ENCODE results near the gene DFFB.

DFFB gene

DNA sequence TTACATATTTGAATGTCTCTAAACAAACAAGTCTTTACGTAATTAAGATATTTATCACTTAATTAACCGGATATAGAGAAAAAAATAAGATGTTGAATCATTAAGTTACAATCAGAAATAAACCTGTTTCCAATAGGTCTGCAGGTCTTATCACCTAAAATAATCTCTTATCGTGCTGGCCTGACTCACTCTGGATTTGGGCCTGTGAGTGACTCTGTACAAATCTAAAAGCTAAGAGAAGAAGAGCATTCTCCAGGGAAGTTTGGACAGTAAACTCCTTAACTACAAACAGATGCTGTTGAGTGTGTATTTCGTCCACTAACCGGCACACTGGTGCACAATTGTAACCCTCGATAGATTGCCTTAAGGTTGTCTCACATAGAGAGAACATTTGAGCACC is 25.6 kb upstream of the DFFB start:
- no peak for DNase-seq

- no peak for DNase-seq
Observed at GRCh38 chr1:3834701-3835100, 22.6 kb upstream of the DFFB start.

GRCh38 chr1:3836421-3836820 is 20.9 kb upstream of the DFFB start:
- no peak for DNase-seq

DNA sequence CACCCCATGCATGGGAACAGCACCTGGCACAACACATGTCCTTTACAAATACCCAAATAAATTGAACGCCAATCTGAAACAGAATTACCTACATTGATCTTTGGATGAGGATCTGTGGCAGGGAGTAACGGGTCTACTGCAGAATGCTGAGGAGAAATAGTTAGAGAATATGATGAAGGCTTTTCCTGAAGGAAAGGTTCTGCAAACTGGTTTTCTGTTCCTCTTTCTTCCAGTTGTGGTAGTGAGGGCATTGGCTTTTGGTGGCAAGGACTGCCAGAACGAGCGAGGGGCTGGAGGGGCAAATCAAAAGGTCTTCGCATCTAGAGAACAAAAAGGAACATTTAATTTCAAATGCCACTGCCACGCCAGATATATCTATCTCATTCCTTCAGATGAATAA is 20.1 kb upstream of the DFFB start:
- no peak for DNase-seq

GRCh38 chr1:3837685-3838084 is 19.6 kb upstream of the DFFB start:
- DNase-seq: no peak

DNA sequence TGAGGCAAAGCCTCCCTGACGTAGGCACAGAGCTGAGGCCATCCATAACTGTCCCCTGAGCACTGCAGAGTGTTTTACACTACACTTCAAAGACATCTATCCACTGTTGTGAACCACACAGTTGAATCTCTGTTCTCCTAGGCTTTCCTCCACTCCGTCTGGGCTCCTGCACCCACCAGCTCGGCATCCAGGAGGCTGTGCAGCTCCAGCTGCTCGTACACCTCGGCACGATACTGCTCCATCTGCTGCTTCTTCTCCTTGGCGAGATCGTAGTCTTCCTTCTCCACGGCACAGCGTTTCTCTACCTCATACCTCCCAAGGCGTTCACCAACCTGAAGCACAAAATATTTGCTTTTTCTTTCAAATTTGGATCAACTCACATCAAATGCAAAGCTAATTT is 18.5 kb upstream of the DFFB start:
- no peak for DNase-seq

GRCh38 chr1:3841491-3841890 is 15.8 kb upstream of the DFFB start:
- DNase-seq: no peak

DNA sequence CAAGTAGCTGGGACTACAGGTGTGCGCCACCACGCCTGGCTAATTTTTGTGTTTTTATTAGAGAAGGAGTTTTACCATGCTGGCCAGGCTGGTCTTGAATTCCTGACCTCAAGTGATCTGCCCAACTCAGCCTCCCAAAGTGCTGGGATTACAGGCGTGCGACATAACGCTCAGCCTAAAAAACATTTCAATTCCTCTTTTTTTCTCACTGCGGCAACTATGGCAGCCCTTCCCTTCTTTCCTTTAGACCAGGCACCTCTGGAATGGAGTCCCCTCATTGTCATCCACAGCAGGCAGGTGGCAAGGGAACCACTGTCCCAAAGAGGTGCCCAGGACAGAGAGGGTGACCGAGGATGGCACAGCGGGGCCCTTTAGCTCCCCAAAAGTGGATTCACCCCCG is 14.4 kb upstream of the DFFB start:
- no peak for DNase-seq

GRCh38 chr1:3846541-3846940 is 10.7 kb upstream of the DFFB start:
- no peak for DNase-seq

GRCh38 chr1:3847081-3847480 is 10.2 kb upstream of the DFFB start:
- no peak for DNase-seq

DNA sequence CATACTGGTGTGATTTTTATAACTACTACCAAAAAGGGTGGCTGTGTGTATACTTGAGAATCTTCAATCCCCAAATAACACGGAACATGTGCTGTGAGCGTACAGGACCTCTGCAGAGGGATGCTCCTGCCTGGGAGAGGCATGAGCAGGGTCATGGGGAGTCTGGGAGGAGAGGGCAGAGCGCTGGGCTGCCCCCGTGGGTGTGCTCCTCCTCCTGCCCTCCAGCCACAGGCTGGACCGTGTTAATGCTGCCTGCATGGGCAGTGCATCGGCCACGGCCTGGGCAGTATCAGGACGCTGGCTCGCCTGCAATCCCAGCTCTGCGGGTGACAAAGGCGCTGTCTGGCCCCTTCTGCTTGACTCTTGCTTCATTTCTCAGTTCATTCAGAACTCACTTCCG is 6.4 kb upstream of the DFFB start:
- no peak for DNase-seq

GRCh38 chr1:3851292-3851691 is 6.0 kb upstream of the DFFB start:
- DNase-seq: no peak

GRCh38 chr1:3852091-3852490 is 5.2 kb upstream of the DFFB start:
- no peak for DNase-seq

GRCh38 chr1:3852711-3853485 is 4.4 kb upstream of the DFFB start:
- no peak for DNase-seq

DNA sequence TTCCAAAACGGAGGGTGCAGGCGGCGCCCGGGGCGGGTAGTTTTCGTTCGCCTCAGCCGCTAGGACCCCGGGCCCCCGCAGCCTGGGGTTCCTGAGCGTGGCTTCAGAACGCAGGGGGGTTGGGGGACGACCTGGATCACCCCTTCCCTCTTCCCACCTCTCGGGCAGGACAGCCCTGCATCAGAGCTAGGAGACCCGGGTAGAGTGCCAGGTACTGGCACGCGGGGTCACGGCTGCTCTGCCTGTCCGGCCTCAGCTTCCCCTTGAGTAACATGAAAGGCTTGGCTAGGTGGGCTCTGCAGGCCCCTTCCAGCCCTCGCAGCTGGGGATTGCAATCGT is 484 bp downstream of the DFFB start:
- DNase-seq: no peak

GRCh38 chr1:3858231-3858981 is 1.1 kb downstream of the DFFB start:
- DNase-seq: peak; percentile 45

- no peak for DNase-seq
Observed at GRCh38 chr1:3863231-3863935, 6.1 kb downstream of the DFFB start.

DNA sequence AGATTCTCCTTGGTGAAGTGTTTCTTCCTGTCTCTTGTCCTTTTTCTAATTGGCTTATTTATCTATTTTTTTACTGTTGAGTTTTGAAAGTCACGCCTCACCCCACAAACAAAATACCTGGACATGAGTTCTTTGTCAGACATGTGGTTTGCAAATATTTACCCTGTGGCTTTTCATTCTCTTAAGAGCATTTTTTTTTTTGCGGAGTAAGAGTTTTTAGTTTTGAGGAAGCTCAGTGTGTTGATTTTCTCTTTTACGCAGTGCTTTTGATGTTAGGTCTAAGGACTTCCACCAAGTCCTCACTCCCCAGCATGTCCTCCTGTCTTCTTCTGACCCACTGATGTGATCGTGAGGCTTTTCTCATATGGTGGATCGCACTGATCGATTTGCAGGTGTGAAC is 7.6 kb downstream of the DFFB start:
- DNase-seq: no peak

DNA sequence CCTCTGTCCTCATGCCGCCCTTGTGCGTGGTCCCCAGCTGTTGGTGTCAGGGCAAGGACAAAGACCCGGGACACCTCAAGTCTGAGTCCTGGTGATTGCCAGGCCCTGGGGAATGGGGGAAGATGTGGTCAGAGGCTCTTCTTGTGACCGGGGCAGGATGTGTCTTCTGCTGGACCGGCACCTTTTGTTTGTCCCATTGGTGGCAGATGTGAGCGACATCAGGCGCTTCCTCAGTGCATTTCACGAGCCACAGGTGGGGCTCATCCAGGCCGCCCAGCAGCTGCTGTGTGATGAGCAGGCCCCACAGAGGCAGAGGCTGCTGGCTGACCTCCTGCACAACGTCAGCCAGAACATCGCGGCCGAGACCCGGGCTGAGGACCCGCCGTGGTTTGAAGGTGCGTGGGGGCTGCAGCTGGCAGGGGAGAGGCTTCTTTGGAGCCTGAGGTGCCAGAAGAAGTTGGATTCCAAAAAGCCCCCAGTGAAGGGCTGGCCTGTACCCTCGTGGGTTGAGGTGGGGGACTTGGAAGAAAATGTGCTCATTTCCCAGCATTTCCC is 8.4 kb downstream of the DFFB start:
- DNase-seq: no peak

DNA sequence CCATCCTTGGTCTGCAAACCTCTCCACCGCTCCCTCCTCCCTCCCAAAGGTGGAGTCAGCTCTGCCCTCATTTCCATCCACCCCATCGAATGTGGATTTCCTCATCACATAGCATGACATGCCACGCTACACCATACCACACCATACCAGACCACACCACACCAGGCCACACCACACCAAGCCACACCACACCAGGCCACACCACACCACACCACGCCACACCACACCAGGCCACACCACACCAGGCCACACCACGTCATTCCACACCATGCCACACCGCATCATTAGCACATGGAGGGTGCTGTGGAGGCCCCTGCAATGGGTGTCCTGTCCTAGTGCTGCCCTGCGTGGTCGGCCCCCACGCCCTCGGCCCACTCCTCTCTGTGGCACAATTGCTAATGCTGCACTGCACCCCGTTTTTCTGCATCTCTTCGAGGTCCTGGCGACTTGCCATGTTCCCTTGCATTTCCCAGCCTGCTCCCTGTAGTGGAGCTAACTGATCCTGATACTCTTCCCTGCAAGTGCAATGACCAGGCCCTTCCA is 11.3 kb downstream of the DFFB start:
- DNase-seq: no peak

DNA sequence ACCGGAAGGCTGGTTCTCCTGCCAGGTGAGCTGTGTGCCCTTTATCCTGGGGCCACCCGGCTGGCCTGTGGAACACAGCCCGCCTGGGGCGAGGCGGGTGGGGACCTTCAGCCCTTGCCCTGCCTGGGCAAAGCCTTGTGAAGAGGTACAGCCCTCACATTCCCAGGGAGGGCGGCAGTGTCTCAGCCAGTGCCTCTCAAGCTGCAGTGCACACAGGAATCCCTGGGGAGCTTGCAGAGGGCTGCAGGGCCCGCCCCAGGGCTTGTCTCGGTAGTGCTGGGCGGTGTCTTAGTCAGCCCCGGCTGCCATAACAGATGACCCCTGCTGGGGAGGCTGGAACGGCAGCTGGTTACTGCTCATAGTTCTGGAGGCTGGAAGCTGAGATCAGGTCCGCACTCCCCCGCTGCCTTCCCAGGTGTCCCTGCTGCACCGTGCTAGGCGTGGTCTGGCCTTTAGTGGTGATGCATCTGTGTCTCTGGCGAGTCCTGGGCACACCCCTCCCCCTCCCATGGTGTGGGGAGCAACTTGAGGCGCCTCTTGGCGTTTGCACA is 12.6 kb downstream of the DFFB start:
- DNase-seq: peak; percentile 12

GRCh38 chr1:3871451-3871805 is 14.2 kb downstream of the DFFB start:
- DNase-seq: no peak

- DNase-seq: no peak
Observed at GRCh38 chr1:3872546-3872945, 15.3 kb downstream of the DFFB start.
